HUES6 (cell line): ENCODE results near the gene PRB2.
"Not testable (repeated sequence)": the region's sequence is repeated elsewhere in the genome, so short reads cannot be mapped to it uniquely, and the experiment has no call there.

Experiments
- H3K27ac ChIP-seq: 2 replicates; pipeline ENCODE4 v1.7.0; 2013; ENCODE audit warnings: low read depth, mild to moderate bottlenecking, low read length, inconsistent platforms
- H3K27me3 ChIP-seq: 2 replicates; pipeline ENCODE4 v1.6.1; 2013; ENCODE audit warnings: low read length; ENCODE audit not compliant: control insufficient read depth, insufficient read depth
- H3K36me3 ChIP-seq: 2 replicates; pipeline ENCODE4 v1.6.1; 2013; ENCODE audit warnings: low read length; ENCODE audit not compliant: control insufficient read depth, insufficient read depth
- H3K4me1 ChIP-seq: 2 replicates; pipeline ENCODE4 v1.6.1; 2013; ENCODE audit warnings: low read length; ENCODE audit not compliant: control insufficient read depth, insufficient read depth
- H3K4me3 ChIP-seq: 2 replicates; pipeline ENCODE4 v1.5.1; 2013; ENCODE audit warnings: low read depth, low read length
- H3K9ac ChIP-seq: one replicate; pipeline ENCODE4 v1.6.1; 2013; ENCODE audit warnings: mild to moderate bottlenecking, low read length
- H3K9me3 ChIP-seq: 2 replicates; pipeline ENCODE4 v1.6.1; 2013; ENCODE audit warnings: low read depth, low read length; ENCODE audit not compliant: control insufficient read depth, insufficient read depth

The PRB2 gene

GRCh38 chr12:11360205-11360883, 35.0 kb downstream of the PRB2 start:
- not testable (repeated sequence) for H3K36me3 ChIP-seq, H3K27ac ChIP-seq, H3K4me3 ChIP-seq, H3K27me3 ChIP-seq, H3K4me1 ChIP-seq, H3K9ac ChIP-seq, H3K9me3 ChIP-seq

- H3K27ac ChIP-seq, H3K27me3 ChIP-seq, H3K4me3 ChIP-seq, H3K36me3 ChIP-seq, H3K9me3 ChIP-seq, H3K4me1 ChIP-seq, H3K9ac ChIP-seq: not testable (repeated sequence)
These were observed 43.6 kb downstream of the PRB2 start for GRCh38 chr12:11351736-11352135.

- no peaks in the 10 kb centered on the region for H3K27me3 ChIP-seq
- H3K4me3 ChIP-seq = no peak overlapping the region
- H3K36me3 ChIP-seq = no peaks in the 10 kb centered on the region
- H3K9me3 ChIP-seq = no peaks in the 10 kb centered on the region
- no peak overlapping the region for H3K9ac ChIP-seq
- H3K27ac ChIP-seq = no peak overlapping the region
- H3K4me1 ChIP-seq = no peaks in the 10 kb centered on the region
These were observed 46.9 kb downstream of the PRB2 start for GRCh38 chr12:11348439-11348838.

GRCh38 chr12:11347810-11348209, 47.6 kb downstream of the PRB2 start:
- Histone ChIP-seq H3K27ac (no peak overlapping the region), H3K4me3 (no peak overlapping the region), H3K9ac (no peak overlapping the region), H3K9me3 (no peaks in the 10 kb centered on the region), H3K4me1 (no peaks in the 10 kb centered on the region), H3K36me3 (no peaks in the 10 kb centered on the region), H3K27me3 (no peaks in the 10 kb centered on the region)

GRCh38 chr12:11344500-11344899, 50.9 kb downstream of the PRB2 start:
- no peak overlapping the region for H3K27ac ChIP-seq
- no peaks in the 10 kb centered on the region for H3K4me1 ChIP-seq
- no peaks in the 10 kb centered on the region for H3K9me3 ChIP-seq
- no peak overlapping the region for H3K9ac ChIP-seq
- no peaks in the 10 kb centered on the region for H3K36me3 ChIP-seq
- H3K4me3 ChIP-seq = no peak overlapping the region
- H3K27me3 ChIP-seq = no peaks in the 10 kb centered on the region
